Neural crest cell (in vitro differentiated cells): ENCODE data around the gene FBXO27. TPM values are rescaled to one million over a fixed set of nuclear protein-coding genes. Genes with fewer than 3 reads are reported as not detected.

Experiments used
- DNase-seq: peaks from one replicate; pipeline ENCODE4 v3.0.0; 2021; ENCODE audit warnings: low read depth, mixed read lengths, low spot score
- H3K27ac Mint-ChIP-seq: one replicate; pipeline ENCODE4 v1.8.0; 2021; ENCODE audit warnings: mild to moderate bottlenecking, mixed read lengths; ENCODE audit not compliant: unreplicated experiment
- H3K27me3 Mint-ChIP-seq: 2 replicates; pipeline ENCODE4 v1.8.0; 2021; ENCODE audit warnings: low read depth, mild to moderate bottlenecking, mixed read lengths
- H3K36me3 Mint-ChIP-seq: 2 replicates; pipeline ENCODE4 v1.8.0; 2021; ENCODE audit warnings: low read depth, mild to moderate bottlenecking, mixed read lengths
- H3K4me1 Mint-ChIP-seq: 2 replicates; pipeline ENCODE4 v1.8.0; 2021; ENCODE audit warnings: mixed read lengths
- H3K4me3 Mint-ChIP-seq: one replicate; pipeline ENCODE4 v1.8.0; 2021; ENCODE audit warnings: mild to moderate bottlenecking, mixed read lengths
- H3K9me3 Mint-ChIP-seq: 2 replicates; pipeline ENCODE4 v1.8.0; 2021; ENCODE audit warnings: mixed read lengths
- total RNA-seq: library from RNA; stranded (reverse); gene quantifications from 2 replicates; pipeline ENCODE4 v1.2.1, GENCODE V29; 2021
- TF ChIP-seq, protein P1 (sequence below): fragments of 200-600 bp; sonication (generic); conservative IDR thresholded peaks from 2 replicates; pipeline ENCODE4 v1.5.0; 2021; ENCODE audit warnings: antibody characterized with exemption, mild to moderate bottlenecking

Gene FBXO27
- total RNA-seq, 1 donor from 2014 or later = 6.8 TPM

- TF ChIP-seq, protein P1, sequence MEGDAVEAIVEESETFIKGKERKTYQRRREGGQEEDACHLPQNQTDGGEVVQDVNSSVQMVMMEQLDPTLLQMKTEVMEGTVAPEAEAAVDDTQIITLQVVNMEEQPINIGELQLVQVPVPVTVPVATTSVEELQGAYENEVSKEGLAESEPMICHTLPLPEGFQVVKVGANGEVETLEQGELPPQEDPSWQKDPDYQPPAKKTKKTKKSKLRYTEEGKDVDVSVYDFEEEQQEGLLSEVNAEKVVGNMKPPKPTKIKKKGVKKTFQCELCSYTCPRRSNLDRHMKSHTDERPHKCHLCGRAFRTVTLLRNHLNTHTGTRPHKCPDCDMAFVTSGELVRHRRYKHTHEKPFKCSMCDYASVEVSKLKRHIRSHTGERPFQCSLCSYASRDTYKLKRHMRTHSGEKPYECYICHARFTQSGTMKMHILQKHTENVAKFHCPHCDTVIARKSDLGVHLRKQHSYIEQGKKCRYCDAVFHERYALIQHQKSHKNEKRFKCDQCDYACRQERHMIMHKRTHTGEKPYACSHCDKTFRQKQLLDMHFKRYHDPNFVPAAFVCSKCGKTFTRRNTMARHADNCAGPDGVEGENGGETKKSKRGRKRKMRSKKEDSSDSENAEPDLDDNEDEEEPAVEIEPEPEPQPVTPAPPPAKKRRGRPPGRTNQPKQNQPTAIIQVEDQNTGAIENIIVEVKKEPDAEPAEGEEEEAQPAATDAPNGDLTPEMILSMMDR = no peak
- Mint-ChIP-seq H3K36me3 (no peaks in the 10 kb centered on the region), H3K4me1 (peaks cover 23% of the 10 kb centered on the region), H3K27ac (no peak overlapping the region), H3K4me3 (peak overlapping the region; percentile 72), H3K9me3 (peaks cover 4% of the 10 kb centered on the region), H3K27me3 (peaks cover 5% of the 10 kb centered on the region)
- no peak for DNase-seq
Measured at GRCh38 chr19:38978326-38978689, 54.0 kb downstream of the FBXO27 start.

DNA sequence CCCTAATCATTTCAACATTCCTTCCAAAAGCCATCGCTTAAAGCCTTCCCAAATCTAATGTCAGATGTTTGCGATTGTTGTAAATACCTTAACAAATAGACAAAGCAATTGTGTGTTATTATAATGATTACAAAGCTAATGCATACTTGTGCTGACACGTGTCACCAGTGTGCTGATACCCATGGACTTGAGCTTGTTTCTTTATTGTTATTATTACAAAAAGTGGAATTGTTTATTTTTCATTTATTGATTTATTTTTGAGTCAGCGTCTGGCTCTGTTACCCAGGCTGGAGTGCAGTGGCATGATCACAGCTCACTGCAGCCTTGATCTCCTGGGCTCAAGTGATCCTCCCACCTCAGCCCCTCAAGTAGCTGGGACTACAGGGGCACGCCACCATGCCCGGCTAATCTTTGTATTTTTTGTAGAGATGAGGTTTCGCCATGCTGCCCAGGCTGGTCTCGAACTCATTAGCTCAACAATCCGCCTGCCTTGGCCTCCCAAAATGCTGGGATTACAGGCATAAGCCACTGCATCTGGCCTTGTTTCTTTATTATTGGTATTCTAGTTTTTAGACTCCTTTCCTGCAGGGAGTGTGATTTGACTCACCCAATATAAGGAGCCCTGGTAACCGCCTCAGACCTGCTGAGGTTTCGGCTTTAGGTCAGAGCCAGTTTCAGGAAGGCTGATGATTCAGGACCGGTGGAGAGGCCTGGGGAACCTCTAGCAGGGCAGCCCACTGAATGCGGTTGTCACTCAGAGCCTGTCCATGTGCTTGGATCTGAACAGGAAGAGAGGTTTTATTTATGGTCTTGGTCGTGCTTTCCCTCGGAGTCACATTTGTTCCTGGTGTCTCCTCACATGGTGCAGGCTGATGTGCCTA lies 54.7 kb downstream of the FBXO27 start:
- Mint-ChIP-seq H3K9me3 (peaks cover 4% of the 10 kb centered on the region), H3K27me3 (peaks cover 5% of the 10 kb centered on the region), H3K4me3 (peak overlapping the region; percentile 72), H3K4me1 (peaks cover 23% of the 10 kb centered on the region), H3K36me3 (no peaks in the 10 kb centered on the region), H3K27ac (no peak overlapping the region)
- TF ChIP-seq, protein P1 = no peak
- no peak for DNase-seq

DNA sequence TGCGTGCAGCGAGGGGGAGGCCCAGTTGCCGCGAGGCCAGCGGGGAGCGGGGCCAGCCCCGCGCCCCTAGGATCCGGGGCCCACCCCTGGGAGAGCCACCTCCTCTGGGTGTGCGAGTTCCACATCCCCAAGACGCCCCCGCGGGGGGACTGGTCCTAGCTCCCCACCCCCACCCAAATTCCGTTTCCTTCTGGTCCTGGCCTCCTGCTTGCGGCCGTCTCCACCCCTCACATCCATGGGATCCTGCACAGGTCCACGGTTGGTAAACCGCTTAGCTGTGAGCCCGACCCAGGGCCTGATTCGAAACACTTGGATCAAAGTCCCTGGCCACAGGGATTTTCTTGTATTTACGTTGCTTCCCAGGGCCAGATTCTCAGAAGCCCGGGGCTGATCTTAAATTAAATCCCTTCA lies 56.5 kb downstream of the FBXO27 start:
- H3K9me3 Mint-ChIP-seq = peaks cover 4% of the 10 kb centered on the region
- H3K27me3 Mint-ChIP-seq = peaks cover 5% of the 10 kb centered on the region
- peak overlapping the region; percentile 93 for H3K4me3 Mint-ChIP-seq
- peak overlapping the region; percentile 97 for H3K27ac Mint-ChIP-seq
- peaks cover 26% of the 10 kb centered on the region for H3K4me1 Mint-ChIP-seq
- TF ChIP-seq, protein P1 = no peak
- DNase-seq = peak; percentile 37
- H3K36me3 Mint-ChIP-seq = no peaks in the 10 kb centered on the region

GRCh38 chr19:38975214-38975860 lies 57.0 kb downstream of the FBXO27 start, which contains the start of gene FBXO17:
Gene FBXO17 (minus strand): TSS chr19:38975742. CDS start chr19:38950319, 25,423 bp downstream.
- Mint-ChIP-seq H3K4me1 (peaks cover 26% of the 10 kb centered on the region), H3K9me3 (peaks cover under 1% of the 10 kb centered on the region), H3K36me3 (no peaks in the 10 kb centered on the region), H3K27ac (peak within 1 kb of the TSS; percentile 97), H3K27me3 (peaks cover 5% of the 10 kb centered on the region), H3K4me3 (peak within 1 kb of the TSS; percentile 97)
- peak; percentile 39 for DNase-seq
- TF ChIP-seq, protein P1 = no peak

- Mint-ChIP-seq H3K36me3 (no peaks in the 10 kb centered on the region), H3K4me3 (peak overlapping the region; percentile 97), H3K27ac (peak overlapping the region; percentile 93), H3K4me1 (peaks cover 26% of the 10 kb centered on the region), H3K27me3 (peaks cover 5% of the 10 kb centered on the region), H3K9me3 (no peaks in the 10 kb centered on the region)
- no peak for DNase-seq
- TF ChIP-seq, protein P1 = peak; percentile 33
Measured at GRCh38 chr19:38974624-38975213, 57.6 kb downstream of the FBXO27 start.

Other genes starting within 250 kb of the FBXO27 start
- not detected in 2 replicates for gene LGALS7B, start 243.3 kb downstream of the FBXO27 start, total RNA-seq
- gene LGALS4, start 219.6 kb downstream of the FBXO27 start, total RNA-seq = 0.77 and 0.86 TPM in 2 replicates
- gene ECH1, start 200.8 kb downstream of the FBXO27 start, total RNA-seq = 77.7 and 79.4 TPM in 2 replicates
- gene HNRNPL, start 182.6 kb downstream of the FBXO27 start, total RNA-seq = 718 and 728 TPM in 2 replicates
- 1.4 and 1.6 TPM in 2 replicates for gene RINL, start 154.3 kb downstream of the FBXO27 start, total RNA-seq
- gene SIRT2, start 132.9 kb downstream of the FBXO27 start, total RNA-seq = 27.4 and 28.9 TPM in 2 replicates
- gene NFKBIB, start 132.6 kb downstream of the FBXO27 start, total RNA-seq = 19.9 and 21.2 TPM in 2 replicates
- 1.4 and 2.0 TPM in 2 replicates for gene CCER2, start 120.4 kb downstream of the FBXO27 start, total RNA-seq
- 54.1 and 58.5 TPM in 2 replicates for gene SARS2, start 101.8 kb downstream of the FBXO27 start, total RNA-seq
- 34.4 and 38.5 TPM in 2 replicates for gene MRPS12, start 101.6 kb downstream of the FBXO27 start, total RNA-seq
- 29.8 and 30.9 TPM in 2 replicates for gene FBXO17, start 56.8 kb downstream of the FBXO27 start, total RNA-seq
- gene ACP7, start 51.8 kb upstream of the FBXO27 start, total RNA-seq = not detected in 2 replicates
- gene PAK4, start 93.2 kb upstream of the FBXO27 start, total RNA-seq = 54.4 and 56.8 TPM in 2 replicates
- gene NCCRP1, start 164.4 kb upstream of the FBXO27 start, total RNA-seq = not detected in 2 replicates
- not detected in 2 replicates for gene SYCN, start 171.7 kb upstream of the FBXO27 start, total RNA-seq
- not detected in 2 replicates for gene IFNL3, start 212.5 kb upstream of the FBXO27 start, total RNA-seq
- gene IFNL4, start 216.3 kb upstream of the FBXO27 start, total RNA-seq = not detected in 2 replicates
- gene IFNL2, start 235.8 kb upstream of the FBXO27 start, total RNA-seq = not detected in 2 replicates